ENCODE data around the gene OGFOD3.
A peak's percentile ranks its signal among the peaks of the same experiment; 100 is the strongest.

OGFOD3 gene

DNA sequence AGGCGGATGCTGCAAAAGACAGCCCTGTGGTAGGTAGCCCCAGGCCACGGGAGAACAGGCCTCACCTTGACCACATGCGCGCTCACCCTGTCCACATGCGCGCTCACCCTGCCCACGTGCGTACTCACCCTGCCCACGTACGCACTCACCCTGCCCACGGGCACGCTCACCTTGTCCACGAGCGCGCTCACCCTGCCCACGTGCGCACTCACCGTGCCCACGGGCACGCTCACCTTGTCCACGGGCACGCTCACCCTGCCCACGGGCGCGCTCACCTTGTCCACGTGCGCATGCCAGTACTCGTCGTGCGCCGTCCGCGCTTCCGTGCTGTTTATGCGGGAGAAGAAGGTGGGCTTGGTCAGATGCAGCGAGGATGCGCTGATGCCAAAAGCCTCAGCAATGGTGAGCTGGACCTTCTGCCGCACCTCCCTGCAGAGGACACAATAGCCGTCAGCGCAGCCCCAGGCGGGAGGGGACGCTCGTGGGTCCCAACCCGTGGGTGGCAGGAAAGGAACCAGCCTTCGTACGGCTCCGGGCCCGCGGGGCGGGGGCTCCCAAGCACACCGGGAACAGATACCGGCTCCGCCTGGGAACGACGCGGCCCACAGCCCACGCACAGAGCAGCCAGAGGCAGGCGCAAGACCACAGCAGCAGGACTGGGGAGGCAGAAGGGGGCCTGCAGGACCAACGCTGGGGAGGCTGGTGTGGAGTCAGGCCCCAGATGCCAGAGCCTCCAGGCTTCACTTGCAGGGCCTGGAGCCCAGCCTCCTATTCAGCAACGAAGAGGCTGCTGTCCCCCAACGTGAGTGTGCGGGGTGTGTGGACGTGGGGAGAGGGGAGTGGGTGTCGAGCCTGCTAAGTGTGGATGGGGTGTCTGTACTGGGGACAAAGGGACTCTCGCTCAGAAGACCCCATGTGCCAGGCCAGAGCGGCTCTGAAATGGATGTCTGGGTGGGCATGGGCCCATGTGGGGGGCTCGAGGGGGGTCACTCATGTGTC is 14.4 kb downstream of the OGFOD3 start:
- no peak for DNase-seq

DNA sequence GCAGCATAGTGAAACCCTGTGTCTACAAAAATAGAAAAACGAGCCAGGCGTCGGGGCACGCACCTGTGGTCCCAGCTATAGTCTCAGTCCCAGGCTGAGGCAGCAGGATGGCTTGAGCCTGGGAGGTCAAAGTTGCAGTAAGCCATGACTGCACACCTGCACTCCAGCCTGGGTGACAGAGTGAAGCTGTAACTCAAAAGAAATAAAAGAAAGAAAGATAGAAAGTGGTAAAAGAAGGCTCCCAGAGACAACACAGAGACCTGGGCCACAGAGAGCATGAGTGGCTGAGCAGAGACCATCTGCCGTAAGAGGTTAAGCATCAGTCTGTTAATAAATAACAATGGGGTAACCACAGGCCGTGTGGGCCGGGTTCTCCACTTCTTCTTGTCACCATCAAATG is 15.5 kb downstream of the OGFOD3 start:
- DNase-seq, result no peak

DNA sequence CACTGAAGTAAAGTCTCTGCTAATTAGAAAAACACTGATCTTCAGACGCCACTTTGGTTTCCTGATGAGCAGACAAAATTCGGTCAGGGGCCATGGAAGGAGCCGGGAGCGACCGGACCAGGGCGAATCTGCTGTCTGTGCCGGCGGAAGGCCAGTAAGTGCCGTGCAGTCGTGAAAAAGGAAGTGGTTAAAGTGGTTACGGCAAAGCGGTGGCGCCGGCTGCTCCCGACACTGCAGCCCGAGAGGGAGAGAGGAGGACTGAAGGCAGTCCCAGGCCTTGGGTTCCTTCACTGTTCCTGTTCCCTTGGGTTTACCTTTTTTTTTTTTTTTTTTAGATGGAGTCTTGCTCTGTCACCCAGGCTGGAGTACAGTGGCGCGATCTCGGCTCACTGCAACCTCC is 17.6 kb downstream of the OGFOD3 start:
- no peak for DNase-seq

GRCh38 chr17:82400206-82400605 is 18.2 kb downstream of the OGFOD3 start:
- no peak for DNase-seq

- DNase-seq, result no peak
Measured at GRCh38 chr17:82399601-82400101, 18.7 kb downstream of the OGFOD3 start.

DNA sequence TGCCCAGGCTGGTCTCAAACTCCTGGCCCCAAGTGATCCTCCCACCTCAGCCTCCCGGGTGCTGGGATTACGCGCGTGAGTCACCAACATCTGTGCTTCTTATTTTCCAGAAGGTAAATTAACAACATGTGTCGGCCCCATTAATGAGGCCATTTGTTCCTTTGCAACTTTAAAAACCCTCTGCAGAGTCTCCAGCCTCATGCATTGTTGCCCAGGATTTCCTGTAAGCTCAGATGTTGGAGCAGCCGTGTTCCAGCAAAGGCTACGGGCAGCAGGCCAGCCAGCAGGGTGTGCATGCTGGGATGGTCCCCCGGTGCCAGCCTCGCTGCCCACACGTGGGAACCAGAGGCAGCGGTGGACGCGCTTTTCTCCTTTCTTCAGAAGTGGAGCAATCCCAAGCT is 19.3 kb downstream of the OGFOD3 start:
- no peak for DNase-seq

GRCh38 chr17:82397449-82398335 is 20.7 kb downstream of the OGFOD3 start:
- no peak for DNase-seq

- DNase-seq, result no peak
Measured at GRCh38 chr17:82396601-82397435, 21.6 kb downstream of the OGFOD3 start.

GRCh38 chr17:82394278-82394677 is 24.1 kb downstream of the OGFOD3 start:
- DNase-seq, result no peak

- no peak for DNase-seq
Measured at GRCh38 chr17:82392941-82393340, 25.4 kb downstream of the OGFOD3 start.

DNA sequence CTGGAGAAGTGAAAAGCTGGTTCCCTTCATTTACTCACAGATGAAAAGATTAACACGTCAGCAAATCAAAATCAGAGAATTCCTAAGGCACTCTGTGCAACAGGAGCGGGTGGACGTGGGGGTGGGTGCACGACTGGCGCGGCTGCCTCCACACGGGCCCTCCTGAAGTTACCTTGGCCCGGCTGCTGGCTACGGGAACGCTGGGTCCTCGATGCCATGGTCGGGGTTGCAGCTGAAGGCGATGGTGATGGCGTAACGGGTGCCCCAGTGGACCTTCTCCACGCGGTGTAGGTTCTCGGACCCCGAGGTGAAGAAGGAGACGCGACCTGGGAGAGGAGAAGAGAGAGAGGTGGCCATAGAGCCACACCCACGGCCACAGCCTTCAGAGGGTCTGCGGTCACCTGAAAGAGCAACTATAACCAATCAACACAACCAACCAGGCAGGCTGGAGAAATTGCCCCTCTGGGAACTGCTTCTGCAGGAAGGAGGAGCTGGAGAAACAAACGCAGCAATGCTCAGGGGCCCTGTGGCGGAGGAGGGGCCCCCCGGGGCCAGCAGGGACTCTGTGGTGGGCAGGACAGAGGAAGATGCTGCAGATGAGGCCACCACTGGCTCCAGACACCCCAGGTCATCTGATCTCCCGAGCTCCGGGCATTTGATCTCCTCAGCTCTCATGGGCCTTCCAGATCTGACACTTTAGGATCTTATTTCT is 26.0 kb downstream of the OGFOD3 start:
- DNase-seq, result no peak

DNA sequence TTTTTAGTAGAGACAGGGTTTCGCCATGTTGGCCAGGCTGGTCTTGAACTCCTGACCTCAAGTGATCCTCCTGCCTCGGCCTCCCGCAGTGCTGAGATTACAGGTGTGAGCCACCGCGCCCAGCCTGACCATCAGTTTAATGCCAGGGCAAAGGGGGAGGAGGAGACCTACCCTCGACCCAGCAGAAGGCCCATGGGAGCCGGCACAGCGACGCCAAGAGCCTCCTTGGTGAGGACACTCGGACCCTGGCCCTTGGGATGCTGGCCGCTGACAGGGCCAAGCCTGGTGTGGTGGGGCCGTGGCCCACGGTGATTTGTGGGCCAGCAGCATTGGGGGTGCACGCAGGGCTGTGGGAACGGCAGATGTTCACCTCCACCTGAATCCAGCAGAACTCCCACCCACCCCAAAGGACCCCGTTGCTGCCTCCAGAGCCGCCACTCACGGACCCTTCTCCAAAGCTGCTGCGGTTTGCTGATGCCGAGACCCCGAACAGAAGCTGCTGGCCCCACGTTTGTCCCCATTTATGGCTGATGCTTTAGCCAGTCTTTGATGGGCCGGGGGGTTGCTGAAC is 26.8 kb downstream of the OGFOD3 start:
- DNase-seq, result no peak

- no peak for DNase-seq
Measured at GRCh38 chr17:82390860-82391435, 27.4 kb downstream of the OGFOD3 start.

DNA sequence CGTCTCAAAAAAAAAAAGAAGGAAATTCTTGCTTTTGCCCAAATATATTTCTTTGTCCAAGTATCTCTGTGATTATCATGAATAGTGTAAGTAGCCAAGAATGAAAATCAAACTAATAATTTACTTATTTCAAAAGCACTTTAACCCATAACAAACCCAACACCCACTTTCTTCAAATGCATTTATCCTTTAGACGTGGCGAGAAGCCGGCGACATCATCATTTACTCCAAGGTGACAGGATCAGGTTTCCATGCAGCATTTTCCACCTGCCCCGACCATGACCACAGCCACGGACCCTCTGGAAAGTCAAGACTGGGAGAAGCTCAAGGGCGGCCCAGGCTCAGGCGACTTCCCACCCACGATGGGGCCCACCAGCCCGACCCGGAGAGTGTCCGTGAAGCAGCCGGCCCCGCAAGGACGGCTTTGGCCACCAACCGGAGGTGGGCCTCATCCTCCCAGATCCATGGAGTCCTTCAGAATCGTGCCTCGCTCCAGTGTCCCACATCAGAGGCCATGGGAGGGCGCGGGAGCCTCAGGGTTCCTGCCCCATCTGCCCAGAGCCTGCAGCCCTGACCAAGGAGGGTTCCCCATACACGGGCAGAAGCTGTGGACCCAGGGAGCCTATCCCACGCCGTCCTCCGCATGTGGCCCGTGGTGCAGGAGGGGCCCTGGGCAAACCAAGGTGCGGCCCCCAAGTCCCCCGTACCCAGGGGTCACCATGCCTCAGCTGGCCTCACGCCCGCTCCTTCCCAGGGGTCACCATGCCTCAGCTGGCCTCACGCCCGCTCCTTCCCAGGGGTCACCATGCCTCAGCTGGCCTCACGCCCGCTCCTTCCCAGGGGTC is 28.1 kb downstream of the OGFOD3 start:
- DNase-seq, result no peak

GRCh38 chr17:82389379-82389778 is 29.0 kb downstream of the OGFOD3 start:
- no peak for DNase-seq

GRCh38 chr17:82388922-82389283 is 29.5 kb downstream of the OGFOD3 start:
- no peak for DNase-seq

GRCh38 chr17:82388223-82388921 is 30.0 kb downstream of the OGFOD3 start:
- peak; percentile 31 for DNase-seq

GRCh38 chr17:82387705-82388106 is 30.7 kb downstream of the OGFOD3 start:
- no peak for DNase-seq

DNA sequence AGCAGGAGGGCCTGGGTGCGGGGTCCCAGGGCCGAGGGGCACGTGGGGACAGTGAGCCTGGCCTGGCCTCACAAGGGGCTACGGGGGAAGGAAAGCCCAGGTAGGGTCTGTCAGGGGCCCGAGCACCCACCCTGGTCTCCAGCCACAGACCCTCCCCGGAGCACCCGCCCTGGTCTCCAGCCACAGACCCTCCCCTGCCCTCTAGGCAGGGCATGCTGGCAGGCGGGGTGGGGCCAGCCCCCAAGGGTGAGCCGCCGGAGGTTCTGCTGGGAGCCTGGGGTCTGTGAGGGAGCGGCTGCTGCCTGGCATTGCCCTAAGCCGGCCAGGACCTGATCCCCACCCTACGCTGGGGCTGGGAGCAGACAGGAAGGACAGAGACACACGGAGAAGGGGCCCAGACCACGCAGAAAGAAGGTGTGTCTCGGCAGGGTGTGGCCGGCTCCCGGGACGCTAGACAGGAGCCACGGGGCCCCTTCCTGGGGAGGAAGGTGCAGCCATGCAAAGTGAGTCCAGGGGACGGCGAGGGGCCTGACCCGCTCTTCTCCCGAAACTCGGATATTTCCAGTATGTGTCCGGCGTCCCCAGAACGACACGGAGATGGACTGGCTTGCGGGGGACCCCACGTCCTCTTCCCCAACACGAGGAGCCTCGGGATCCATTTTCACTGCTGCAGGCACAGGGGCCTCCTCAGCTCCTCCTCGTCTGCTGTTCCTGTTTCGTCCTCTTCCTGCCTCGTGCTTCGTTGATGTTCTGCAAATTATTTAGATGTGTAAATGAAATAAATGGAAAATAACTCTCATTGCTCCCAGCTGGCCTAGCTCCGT is 31.3 kb downstream of the OGFOD3 start:
- no peak for DNase-seq

All from NCI-H226 (cell line).